ENCODE measurements around the gene KLHL28.

Gene KLHL28

DNA sequence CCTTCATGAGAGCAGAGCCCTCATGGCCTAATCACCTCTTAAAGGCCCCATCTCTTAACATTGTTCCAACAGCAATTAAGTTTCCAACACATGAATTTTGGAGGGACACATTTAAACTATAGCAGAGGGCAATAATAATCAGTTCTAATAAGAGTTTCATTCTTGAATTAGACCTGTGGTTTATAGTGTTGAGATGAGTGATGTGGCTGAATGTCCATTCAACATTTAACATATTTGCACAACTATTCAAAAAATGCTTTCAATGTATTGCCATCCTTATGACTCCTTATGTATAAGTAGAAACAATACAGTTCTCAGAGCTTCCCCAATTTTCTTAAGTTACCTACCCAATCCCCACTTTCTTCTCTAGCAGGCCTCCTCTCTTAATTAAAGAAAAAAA is 21.5 kb downstream of the KLHL28 start:
- no peak for DNase-seq (ENCODE audit: low read depth)
- TF ChIP-seq, protein P1, sequence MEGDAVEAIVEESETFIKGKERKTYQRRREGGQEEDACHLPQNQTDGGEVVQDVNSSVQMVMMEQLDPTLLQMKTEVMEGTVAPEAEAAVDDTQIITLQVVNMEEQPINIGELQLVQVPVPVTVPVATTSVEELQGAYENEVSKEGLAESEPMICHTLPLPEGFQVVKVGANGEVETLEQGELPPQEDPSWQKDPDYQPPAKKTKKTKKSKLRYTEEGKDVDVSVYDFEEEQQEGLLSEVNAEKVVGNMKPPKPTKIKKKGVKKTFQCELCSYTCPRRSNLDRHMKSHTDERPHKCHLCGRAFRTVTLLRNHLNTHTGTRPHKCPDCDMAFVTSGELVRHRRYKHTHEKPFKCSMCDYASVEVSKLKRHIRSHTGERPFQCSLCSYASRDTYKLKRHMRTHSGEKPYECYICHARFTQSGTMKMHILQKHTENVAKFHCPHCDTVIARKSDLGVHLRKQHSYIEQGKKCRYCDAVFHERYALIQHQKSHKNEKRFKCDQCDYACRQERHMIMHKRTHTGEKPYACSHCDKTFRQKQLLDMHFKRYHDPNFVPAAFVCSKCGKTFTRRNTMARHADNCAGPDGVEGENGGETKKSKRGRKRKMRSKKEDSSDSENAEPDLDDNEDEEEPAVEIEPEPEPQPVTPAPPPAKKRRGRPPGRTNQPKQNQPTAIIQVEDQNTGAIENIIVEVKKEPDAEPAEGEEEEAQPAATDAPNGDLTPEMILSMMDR (conservative IDR thresholded peaks at IDR 0.05; ENCODE audit: low read depth, low read length), result no peak
- no peak overlapping the region for H3K4me3 ChIP-seq (ENCODE audit: low read depth, low read length)

DNA sequence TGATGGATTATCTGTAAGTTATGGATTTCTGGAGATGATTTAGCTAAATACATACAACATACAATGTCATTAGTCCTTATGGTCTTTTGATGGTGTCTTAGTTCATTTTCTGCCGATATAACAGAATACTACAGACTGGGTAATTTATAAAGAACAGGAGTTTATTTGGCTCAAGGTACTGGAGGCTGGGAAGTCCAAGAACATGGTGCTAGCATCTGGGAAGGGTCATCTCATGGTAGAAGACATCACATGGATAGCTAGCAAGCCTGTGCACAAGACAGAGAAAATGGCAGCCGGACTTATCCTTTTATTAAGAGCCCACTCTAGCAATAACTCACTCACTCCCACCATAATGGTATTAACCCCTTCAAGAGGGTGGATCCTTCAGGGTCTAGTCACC is 24.2 kb downstream of the KLHL28 start:
- DNase-seq (ENCODE audit: low read depth), result no peak
- TF ChIP-seq, protein P1 (conservative IDR thresholded peaks at IDR 0.05; ENCODE audit: low read depth, low read length), result no peak
- no peak overlapping the region for H3K4me3 ChIP-seq (ENCODE audit: low read depth, low read length)

DNA sequence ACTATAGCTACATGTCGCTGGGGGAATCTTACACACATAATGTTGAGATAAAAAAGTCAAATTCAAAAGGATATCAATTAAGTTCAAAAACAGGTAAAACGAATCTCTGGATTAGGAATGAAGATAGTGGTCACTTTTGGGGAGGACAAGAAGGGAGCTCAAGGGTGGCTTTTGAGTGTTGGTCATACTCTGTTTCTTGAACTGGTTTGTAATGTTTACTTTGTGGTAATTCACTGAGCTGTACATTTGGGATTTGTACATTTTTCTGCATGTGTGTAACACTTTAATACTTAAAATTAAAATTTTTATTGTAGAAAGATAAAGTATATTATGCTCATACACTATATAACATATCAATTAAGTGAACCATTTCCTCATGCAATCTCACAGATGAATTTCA is 26.6 kb downstream of the KLHL28 start:
- H3K4me3 ChIP-seq (ENCODE audit: low read depth, low read length), result no peak overlapping the region
- DNase-seq (ENCODE audit: low read depth), result no peak
- TF ChIP-seq, protein P1 (conservative IDR thresholded peaks at IDR 0.05; ENCODE audit: low read depth, low read length), result no peak

DNA sequence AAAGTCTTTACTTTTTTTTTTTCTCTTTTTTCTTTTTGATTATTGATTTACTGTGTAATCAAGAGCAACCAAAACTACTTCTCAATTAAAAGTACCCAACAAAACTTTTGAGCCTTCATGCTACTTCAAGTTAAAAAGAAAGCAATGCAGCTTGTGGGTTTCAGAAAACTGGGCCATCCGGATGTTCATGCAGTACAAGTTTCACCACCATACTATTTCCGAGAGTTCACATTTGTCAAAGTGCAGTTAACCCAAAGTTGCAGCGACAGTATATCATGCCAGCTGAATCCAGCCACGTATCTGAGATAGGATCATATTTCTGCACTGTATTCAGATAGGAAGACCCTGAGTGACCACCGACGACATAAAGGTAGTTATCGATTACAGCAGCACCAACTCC is 33.0 kb downstream of the KLHL28 start:
- no peak for DNase-seq (ENCODE audit: low read depth)
- no peak overlapping the region for H3K4me3 ChIP-seq (ENCODE audit: low read depth, low read length)
- TF ChIP-seq, protein P1 (conservative IDR thresholded peaks at IDR 0.05; ENCODE audit: low read depth, low read length), result no peak

DNA sequence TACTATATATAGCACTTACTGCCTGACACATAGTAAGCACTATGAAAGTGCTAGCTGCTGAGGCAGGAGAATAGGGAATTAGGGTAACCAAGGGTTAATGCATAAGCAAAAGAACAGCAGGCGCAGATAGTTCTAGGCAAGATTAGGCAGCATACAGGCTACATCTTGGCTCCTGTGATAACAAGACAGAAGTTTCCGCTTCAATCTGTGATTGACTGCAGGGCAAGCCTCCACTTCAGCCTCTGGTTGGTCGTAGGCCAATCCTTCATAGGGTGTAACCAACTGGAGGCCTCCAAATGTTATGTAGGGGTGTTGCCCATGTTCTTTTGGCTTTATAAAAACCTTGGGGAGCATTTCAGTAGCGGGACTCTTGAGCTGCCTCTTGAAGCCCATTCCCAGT is 46.9 kb downstream of the KLHL28 start:
- TF ChIP-seq, protein P1 (conservative IDR thresholded peaks at IDR 0.05; ENCODE audit: low read depth, low read length), result no peak
- H3K4me3 ChIP-seq (ENCODE audit: low read depth, low read length), result no peak overlapping the region
- DNase-seq (ENCODE audit: low read depth), result peak; percentile 79

DNA sequence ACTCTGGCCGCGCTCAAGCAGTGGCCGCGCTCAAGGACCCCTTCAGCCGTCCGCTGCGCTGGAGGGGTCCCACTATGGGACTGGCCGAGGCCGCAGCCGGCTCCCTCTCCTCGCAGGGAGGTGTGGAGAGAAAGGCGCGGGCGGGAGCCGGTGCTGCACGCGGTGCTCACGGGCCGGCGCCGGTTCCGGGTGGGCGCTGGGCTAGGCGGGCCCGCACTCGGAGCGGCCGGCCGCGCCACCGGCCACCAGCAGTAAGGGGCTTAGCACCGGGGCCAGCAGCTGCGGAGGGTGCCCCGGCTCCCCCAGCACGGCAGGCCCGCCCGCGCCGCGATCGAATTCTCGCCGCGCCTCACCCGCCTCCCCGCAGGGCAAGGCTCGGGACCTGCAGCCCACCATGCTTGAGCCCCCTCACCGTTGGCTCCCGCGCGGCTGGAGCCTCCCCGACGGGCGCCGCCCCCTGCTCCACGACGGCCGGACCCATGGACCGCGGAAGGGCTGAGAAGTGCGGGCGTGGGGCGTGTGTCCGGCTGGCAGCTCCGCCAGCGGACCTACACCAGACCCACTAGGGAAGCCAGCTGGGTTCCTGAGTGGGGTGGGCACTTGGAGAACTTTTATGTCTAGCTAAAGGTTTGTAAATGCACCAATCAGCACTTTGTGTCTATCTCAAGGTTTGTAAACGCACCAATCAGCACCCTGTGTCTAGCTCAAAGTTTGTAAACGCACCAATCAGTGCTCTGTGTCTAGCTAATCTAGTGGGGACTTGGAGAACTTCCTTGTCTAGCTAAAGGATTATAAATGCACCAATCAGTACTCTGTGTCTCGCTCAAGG is 49.5 kb downstream of the KLHL28 start:
- TF ChIP-seq, protein P1 (conservative IDR thresholded peaks at IDR 0.05; ENCODE audit: low read depth, low read length), result no peak
- DNase-seq (ENCODE audit: low read depth), result no peak
- peak overlapping the region; percentile 54 for H3K4me3 ChIP-seq (ENCODE audit: low read depth, low read length)

DNA sequence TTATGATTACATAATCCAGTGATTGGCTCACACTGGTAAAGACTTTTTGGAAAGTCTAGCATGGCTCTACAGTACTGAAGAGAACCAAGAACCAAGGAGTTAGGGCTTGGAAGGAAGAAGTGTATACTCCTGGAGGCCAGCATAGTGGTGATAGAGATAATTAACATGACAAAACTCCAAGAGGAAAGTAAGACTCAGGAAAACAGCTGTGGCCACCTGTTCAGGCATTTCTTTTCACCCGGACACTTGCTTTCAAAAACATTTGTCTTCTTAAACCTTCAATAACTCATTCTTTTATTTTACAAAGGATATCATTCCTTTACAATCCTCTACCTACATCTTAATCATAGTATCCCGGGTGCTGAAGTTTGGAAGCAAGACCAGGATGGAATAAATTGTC is 50.9 kb downstream of the KLHL28 start:
- TF ChIP-seq, protein P1 (conservative IDR thresholded peaks at IDR 0.05; ENCODE audit: low read depth, low read length), result no peak
- no peak for DNase-seq (ENCODE audit: low read depth)

More for the DNA sequence above, 50.9 kb downstream of the KLHL28 start:
- no peak overlapping the region for H3K4me3 ChIP-seq (ENCODE audit: low read depth, low read length)

All from choroid plexus epithelial cell (primary cell).